ENCODE measurements around the gene ZC3H18.

Gene ZC3H18

DNA sequence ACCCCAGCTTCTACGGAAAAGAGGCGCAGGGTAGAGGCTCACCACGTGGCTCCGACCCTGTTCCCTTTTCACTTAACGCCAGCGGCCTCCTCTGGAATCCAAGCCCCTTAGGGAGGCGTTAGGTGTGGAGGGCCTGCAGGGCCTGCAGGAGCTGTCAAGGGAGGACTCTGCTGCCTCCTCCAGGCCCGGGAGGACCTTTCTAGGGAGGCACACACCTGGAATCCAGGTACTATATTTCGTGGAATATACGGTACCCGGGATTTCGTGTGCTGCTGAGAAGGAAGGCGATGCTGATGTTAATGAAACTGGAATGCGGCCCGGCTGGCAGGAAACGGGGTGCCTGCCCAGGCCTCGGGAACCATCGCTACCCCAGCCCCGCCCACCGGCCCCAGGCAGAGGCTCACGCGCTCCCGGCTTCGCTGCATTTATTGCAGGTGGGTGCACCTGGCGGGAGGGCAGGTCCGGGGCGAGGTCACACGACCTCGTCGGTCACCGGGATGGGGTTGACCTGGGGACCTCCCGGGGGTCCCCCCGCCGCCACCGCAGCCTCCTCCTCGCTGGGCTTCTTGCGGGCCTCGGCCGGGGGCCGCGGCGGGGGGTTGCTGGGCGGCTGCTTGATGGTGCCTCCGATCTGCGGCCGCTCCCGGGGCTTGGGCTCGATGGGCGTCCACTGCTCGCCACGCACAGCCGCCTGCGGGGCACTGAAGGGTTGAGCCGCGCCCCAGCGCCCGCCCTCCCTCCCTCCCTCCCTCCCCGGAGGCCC is 72.9 kb downstream of the ZC3H18 start:
- no peak for DNase-seq

DNA sequence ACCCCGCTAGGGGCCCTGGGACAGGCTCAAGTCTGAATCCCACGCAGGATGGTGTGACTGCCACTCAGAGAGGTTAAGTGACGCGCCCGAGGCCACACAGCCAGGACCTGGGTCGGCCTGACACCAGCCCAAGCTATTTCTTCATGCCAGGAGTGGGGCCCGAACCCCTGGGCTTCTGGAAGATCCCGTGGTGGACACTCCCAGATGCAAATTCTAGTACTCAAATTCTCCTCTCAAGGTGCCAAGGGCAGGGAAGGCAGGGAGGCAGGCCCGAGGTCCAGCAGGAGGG is 73.4 kb downstream of the ZC3H18 start:
- no peak for DNase-seq

DNA sequence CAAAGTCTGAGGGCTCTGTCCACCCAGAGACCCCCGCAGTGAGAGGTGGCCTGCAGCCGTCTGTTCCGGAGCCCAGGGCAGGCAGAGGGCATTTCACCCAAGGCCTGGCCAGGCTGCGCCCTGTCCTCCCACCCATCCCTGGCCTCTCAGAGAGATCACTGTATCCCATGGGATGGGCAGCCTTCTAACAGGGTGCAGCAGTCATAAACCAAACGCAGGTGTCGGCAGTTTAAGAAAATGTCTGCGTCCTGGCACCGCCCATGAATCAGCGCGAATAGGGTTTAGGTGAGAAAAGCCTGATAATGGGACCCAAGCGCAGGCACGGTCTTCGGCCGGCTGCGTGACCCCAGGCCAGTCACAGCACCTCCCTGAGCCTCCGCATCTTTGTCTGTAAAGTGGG is 75.3 kb downstream of the ZC3H18 start:
- no peak for DNase-seq

DNA sequence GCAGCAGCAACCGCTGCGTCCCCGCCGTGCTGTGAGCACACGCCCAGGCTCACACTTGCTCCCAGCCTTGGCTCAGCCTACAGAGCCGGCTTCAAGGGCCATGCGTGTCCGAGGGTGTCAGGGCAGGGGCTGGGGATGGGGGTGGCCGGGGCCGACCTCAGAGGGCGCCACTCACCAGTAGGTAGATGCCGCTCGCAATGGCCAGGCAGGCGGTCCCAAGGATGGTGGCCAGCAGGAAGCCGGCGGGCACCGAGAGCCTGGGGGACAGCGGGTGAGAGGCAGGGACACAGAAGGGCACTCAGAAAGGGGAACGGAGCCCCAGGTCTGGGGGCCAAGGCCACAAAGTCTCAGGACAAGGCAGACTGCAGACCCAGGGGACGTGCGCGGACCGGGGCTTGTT is 75.7 kb downstream of the ZC3H18 start:
- DNase-seq: no peak

DNA sequence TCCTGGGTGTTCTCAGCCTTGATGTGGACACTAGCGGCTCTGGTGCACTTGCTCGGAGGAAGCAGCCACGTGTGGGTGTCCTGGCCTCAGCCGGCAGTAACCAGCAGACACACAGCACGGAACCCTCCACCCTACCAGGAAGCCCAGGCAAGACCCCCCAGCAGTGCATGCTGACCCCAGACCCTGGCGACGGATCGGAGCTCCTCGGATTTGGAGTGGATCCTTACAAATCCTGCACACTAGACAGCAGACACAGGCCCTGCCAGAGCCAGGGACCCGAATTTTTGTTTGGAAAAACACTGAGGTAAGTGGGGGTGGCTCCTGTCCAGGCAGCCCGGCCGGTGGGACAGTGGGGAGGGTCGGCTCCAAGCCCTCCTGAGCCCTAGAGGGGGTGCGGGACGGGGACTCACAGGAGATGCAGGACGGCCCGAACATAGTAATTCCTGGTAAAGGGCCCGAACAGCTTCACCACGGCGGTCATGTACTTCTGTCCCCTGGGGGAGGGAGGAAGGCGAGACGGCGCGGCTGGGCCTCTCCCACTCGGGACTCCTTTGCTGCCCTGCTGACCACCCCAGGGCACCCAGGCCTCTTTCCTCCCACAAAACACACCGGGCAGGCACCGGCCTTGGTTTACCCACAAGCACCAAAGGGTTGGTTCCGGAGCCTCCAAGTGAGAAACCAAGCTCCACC is 76.3 kb downstream of the ZC3H18 start:
- DNase-seq: no peak

DNA sequence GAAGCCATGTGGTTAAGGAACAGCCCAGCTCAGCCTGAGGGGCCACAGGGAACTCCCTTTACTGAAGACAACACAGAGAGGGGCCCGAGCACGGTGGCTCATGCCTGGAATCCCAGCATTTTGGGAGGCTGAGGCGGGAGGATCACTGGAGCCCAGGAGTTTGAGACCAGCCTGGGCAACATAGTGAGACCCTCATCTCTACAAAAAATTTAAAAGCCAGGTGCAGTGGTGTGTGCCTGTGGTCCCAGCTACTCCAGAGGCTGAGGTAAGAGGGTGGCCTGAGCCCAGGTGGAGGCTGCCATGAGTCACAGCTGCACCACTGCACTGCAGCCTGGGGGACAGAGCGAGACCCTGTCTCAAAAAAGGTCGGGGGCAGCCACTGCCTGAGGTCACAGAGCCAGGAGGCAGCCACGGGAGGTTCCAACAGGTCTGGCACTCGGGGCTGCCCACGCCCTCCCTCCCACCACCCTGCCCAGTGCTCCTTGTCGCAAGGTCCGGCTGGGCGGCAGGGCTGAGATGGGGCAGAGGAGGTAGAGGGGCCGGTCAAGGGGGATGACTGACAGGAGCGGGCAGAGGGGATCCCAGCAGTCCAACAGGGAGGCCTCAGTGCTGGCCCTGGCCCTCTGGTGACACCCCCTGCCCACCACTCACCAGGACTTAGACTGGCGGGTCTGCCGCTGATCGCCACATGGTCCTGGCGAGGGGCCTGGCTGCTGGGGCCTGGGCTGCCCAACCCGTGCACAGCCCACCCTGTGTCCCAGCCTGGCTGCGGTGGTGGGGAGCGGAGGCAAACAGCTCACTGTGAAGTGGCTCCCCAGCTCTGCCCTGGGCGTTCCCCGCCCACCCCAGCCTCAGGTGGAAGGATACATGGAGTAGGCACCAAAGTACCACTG is 77.2 kb downstream of the ZC3H18 start:
- DNase-seq: no peak

DNA sequence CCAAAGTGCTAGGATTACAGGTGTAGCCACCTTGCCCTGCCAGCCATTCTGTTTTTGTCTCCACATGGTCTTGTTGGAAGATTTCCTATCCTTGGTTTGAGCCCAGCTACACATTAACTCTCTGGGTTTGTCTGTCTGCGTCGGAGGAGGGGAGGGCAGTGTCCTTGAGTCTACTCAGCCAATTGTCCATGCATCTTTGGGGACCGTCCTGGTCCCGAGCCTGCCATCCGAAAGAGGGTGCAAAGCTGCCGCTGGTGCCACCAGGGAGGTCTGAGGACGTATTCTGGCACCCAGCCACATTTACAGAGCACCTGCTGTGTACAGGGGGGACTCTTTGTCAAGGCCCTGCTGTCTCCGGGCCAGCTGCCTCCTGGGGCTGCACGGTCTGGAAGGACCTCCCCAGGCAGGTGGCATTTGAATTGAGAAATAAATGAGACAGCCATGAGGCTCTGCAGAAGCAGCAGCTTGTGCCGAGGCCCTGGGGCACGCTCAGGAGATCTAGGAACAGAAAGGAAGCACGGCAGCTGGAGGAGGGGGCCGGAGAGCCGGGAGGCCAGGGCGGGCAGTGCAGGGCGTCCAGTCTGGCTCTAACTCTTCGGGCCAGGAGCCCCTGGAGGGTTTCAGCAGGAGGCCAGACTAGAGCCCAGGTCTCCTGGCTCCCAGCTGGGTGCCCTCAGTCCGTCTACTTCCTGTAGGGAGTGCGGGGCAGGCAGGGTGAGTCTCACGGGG is 79.2 kb downstream of the ZC3H18 start:
- DNase-seq: no peak

DNA sequence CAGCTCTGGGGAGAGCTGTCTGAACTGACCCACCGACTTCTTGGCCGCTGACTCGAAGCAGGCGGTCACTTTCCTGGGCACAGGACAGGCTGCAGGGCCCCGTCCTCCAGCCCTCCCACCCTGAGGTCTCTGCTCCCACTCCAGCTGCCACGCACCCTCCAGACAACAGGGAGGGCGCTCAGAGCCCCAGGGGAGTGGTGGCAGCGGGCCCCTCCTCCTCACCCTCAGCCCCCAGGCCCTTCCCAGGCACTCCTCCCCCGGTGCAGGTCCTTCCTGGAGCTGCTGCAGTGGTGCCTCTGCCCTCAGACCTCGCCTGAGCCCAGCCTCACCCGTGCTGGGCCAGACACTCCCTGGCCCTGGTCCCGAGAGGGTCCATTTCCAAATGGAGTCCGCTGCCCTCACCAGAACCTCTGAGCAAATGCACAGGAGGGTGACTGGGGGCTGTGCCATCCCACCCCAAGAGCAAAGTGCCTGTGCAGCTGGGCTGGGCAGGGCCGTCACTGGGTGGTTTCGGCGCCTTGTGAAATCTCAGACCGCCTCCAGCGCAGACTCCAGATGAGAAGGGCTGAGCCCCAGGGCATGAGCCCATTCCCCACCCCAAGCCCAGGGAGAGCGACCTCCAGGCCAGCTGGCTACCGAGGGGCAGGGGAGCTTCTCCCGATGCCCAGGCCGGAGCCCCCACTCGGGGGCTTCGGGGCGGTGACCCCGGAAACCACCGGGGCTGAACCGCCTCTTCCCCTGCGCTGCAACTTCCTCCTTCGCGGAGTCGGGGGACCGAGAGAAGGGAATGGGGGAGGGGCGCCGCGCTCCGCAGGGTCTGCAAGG is 79.9 kb downstream of the ZC3H18 start:
- DNase-seq: no peak

DNA sequence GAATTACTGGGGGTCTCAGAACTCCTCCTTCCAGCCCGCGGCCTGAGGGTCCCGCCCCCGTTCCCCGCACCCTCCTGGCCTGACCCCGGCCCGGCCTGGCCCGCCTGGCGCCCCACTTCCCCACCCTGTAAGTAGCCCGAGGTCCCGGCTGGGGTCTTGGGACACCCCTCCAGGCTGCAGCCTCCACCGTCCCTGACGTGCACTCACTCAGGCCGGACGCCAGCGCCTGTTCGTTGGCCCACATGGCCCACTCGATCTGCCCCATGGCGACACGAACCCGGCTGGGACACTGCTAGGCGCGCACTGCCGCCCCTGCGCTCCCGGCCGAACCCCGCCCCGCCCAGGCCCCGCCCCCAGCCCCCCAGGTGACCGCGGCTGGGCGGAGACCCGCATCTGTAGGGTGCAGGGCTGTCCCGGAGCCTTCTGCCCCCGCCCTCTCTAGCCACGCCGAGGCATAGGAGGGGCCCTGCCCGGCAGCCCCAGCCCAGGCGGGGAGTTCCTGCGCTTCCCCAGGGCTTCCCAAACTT is 80.6 kb downstream of the ZC3H18 start, which contains the start of gene CYBA:
CYBA (minus strand) TSS at position 305 of the 527 bp plus-strand sequence; CDS start at position 265, 40 bp downstream.
- DNase-seq: no peak

DNA sequence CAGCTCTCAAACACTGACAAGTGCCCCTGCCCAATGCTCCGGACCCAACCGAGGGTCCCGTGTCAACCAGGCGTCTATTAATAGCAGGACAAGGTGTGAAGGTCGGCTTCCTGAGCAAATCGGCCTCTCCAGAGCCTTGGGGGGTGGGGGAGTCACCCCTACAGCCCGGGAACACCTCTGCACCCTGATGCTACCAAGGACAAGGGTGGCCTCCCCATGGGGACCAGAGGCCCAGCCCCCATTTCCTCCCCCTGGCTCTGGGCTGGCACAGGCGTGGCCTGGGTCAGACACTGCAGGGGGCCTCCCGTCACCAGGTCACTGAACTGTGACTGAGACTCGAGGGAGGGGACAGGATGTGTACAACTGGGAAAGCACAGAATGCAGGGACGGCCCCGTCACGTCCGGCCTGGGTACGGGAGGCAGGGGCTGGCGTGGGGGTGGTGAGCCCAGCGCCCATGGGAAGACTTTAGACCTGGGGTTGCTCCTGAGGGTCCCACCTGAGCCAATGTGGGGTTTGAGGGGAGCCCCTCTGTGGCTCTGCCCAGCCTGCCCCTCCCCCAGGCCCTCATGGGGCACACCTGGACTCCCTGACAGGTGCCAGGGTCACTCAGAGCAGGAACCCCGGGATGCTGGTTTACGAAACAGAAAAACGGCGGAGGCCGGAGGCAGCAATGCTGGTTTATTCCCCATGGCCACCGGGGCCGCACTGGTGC is 81.2 kb downstream of the ZC3H18 start:
- DNase-seq: no peak

DNA sequence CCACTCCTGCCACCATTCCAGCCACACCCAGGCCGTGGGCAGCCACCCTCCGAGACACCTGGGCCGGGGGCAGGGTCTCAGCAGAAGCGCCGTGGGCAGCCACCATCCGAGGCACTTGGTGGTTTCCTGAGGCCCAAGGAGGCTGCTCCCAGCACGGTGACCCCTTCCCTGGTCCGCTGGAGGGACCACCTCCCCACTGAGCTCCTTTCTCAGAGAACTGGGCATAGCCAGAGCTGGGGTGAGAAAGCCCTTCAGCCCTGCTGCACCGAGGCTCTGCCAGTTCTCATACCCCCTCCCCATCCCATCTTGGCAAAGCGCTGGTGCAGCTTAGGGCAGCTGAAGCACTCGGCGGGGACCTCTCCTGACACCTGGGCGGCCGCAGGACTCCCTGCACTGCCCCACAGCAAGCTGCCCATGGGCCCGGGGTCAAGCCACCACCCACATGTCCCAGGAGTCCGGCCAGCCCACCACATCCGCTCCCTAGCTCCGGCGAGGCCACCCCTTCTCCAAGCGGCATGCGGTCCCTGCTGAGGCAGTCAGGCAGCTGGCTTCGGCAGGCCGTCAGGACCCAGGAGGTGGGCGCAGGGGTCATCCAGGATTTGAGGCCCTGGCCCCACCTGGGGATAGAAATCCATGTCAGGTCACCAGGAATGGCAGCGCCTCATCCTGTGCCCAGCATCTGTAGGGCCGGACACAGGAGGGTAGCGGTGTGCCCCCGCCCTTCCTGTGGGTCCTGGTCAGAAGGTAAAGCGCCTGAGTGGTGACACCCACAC is 82.0 kb downstream of the ZC3H18 start:
- no peak for DNase-seq

DNA sequence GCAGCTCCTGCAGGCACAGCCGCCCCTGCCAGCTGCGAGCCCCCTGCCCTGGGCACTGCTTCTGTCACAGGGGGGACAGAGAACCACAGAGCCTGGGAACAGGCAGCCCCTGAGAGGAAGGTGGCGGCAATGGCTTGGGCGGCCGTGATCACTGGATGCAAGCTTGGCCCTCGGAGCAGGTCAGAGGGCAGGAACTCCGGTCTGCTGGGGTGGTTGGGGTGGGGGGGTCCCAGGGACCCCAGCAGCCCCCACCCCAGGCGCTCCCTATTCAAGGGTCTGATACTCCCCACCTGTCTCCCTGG is 82.5 kb downstream of the ZC3H18 start:
- no peak for DNase-seq

DNA sequence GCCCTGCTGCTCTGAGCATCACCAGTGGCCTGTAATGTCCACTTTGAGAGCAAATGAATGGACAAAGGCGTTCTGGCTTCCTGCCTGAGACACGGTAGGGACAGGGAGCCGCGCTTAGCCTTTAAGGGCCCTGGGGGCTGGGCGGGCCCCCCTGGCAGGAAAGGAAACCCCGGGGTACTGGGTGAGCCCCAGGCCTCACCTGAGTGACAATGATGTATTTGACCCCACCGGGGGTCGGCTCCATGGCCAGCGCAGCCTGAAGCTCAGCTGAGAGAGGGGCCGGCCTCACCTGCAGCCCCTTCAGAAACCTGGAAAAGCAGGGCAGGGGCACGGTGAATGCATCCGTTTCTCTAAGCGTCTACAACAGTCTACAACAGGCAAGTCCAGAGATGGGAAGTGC is 82.9 kb downstream of the ZC3H18 start:
- no peak for DNase-seq

DNA sequence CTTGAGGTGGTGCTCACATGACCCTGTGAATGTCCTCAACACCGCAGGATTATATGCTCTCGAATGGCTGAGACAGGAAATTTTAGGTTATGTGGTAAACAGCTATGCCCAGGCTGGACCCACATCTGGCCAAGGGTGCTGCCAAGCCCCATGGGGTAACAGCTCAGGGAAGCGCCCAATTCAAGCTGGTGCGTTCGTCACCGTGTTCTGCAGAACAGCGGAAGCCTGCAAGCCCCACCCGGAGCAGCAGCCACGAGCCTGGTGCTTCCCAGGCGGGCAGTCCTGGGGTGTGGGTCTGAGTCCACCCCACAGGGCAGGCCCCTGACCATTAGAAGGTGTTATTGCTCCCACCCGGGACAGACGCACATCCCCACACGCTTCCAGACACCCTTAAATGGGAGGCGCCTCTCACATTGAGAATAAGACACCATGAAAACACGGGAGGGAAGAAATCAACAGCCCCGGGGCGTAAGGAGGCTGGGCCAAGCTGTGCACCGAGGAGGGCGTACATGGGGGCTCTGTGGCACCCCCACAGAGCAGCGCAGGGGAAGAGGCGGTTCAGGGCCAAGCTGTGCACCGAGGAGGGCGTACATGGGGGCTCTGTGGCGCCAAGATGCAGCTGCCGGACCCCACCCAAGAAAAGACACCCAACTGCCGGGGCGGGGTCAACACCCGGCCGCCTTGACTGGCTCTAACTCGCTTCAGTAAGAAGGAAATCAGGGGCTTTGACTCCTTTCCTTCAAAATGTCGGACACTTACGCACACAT is 83.6 kb downstream of the ZC3H18 start:
- no peak for DNase-seq

DNA sequence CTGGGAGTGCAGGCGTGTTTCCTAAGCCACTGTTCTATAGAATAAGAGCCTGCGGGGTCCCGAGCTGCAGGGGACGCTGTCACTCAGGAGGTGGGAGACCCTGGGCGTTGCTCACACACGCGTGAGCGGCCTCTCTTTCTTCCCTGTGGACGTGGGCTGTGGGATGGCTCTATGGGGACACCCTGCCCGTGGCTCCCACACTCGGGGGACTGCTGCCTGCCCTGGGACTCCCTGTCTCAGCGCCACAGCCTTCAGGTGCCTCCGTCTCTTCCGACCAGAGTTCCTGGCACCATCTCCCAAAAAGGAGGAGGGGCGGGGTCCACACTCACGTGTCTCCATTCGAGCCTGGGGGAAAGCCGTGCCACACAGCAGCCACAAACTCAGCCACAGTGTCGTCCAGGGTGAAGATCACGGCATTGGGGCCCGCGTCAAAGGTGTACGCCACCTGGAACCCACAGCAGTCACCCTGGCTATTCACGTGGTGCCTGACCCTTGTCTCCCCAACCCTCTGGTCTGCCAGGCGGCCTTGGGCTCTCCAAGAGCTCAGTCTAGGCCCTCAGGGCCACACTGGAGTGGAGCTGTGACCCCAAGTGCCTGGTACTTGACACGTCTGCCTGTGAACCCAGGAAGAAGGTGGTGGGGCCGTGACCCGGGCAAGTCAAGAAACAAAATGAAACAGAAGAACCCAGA is 84.3 kb downstream of the ZC3H18 start:
- no peak for DNase-seq

DNA sequence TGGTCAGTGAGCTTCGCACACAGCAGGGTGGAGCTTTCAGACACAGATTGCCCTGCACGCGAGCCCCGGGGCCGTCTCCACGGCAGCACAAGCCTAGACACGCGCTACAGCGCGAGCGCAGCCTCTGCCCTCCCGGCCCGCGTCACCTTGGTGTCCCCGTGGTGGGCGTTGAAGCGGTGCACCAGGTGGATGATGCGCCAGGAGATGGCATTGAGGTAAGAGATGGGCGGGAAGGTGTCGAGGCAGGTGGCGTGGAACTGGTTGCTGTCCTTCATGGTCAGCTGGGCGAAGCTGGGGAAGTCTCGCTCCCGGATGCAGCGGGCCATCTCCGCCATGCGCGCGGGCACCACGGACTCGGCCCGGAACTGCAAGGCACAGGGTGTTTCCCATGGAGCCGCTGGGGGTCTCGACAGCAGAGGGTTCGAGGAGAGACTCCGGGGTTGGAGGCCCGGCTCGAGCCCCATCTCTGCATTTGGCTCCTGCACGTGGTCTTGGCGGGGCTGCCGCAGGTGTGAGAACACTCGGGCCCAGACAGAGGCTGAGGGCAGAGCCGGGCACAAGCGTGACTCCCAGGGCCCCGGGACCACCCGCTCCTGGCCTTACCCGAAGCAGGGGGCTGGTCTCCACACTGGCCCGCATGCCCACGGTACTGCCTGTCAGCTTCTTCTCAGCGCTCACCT is 85.0 kb downstream of the ZC3H18 start:
- DNase-seq: no peak

DNA sequence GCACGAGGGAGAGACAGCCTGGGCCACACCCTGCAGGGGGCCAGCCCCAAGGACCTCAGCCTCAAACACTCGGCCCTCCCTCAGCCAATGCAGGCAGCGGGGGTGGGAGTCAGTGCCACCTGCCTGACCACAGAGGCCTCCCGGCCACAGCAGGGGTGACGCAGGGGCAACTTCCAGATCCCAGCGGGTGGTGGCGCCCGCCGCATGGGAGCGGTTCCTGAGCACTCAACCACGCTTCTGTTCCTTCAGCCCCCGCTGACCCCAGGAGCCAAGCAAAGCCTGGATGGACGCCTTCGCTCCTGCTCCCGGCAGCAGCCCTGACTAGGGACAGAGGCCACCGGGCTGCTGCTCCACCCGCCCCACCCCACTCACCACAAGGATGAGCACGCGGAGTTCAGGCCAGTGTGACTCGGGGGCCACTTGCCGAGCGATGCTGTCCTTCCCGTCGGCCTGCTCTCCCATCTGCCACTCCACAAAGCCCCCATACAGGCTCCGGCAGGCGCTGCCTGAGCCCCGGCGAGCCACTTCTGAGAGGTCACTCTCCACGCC is 85.6 kb downstream of the ZC3H18 start:
- DNase-seq: no peak

DNA sequence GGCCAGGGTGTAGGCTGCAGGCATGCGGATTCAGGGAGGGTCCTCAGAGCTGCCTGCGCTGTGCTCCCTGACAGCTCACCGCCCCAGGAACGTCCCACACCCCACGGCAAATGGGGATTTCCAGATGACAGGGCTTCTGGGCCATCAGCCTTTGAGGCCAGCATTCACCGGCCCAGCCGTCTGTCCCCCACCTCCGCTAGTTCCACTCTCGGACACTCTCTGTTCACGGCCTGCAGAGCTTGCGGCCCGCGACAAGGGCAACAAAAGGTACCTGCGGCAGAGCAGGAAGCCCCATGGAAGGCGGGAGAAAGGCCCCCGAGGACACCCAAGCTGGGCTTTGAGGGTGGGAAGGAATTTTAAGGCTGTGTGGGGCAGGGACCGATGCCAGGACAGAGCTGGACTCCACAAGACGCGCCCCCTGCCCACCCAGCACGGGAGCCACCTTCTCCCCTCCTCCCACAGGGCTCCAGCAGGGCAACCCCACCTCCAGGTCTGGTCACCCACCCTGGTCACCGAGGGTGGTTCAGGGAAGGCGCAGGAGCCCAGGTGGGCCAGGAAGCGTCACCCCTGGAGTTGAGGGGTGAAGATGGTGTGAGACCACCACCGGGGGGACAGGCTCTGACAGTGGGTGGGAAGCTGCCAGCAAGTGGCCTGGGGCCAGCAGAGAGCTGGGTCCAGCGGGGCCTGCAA is 86.2 kb downstream of the ZC3H18 start:
- no peak for DNase-seq

Measured in HCEC 1CT (cell line).